Measurements from ENCODE around the gene IP6K3.

Gene IP6K3

DNA sequence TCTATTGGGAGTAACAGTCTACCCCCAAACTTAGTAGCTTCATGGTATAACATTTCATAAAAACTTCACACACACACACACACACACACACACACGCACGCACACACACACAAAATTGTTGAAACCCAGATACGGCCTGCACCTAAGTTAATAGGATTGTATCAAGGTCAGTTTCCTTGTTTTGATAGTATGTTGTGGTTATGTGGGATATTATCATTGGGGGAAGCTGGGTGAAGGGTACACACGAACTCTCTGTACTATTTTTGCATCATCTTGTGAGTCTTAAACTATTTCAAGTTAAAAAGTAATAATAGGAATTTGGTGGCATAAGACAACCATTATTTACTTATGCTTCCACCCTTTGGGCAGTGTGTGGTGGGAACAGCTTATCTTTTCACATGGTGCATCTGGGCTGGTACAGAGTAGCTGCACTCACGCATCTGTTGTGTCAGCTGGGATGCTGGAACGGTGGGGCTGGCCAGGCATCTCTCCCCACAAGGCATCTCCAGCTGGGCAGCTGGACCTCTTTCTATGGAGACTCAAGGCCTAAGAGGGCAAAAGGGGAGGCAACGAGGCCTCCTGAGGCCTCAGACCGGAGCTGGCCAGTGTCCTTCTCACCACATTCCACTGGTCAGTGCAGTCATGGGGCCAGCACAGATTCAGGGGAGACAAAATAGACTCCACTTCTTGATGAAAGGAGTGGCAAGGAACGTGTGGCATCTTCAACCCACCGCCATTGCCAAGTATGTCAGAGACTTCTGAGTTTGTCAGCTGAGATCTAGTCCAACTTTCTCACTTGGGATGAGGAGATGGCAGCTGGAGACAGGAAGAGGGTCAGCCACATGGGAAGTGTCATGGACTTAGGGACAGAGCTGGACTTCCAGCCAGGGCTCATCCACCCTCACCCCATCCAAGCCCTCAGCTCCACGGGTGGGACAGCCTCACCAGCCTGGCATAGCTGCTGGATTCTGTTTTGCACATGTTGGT, 20.5 kb upstream of the IP6K3 start:
- Histone ChIP-seq H3K9me3 (ENCODE audit: severe bottlenecking) (peaks cover 6% of the 10 kb centered on the region), H3K4me3 (ENCODE audit: low read depth, low read length) (no peak overlapping the region), H3K27ac (no peak overlapping the region), H3K27me3 (ENCODE audit: insufficient read depth, low read depth, severe bottlenecking) (no peaks in the 10 kb centered on the region), H3K36me3 (peaks cover 11% of the 10 kb centered on the region)
- DNase-seq, result no peak
- TF ChIP-seq CTCF (IDR thresholded peaks at IDR 0.05; ENCODE audit: low read depth, low read length), result no peak

GRCh38 chr6:33765368-33765767, 18.7 kb upstream of the IP6K3 start:
- Histone ChIP-seq H3K4me3 (ENCODE audit: low read depth, low read length) (no peak overlapping the region), H3K36me3 (no peaks in the 10 kb centered on the region), H3K27me3 (ENCODE audit: insufficient read depth, low read depth, severe bottlenecking) (no peaks in the 10 kb centered on the region), H3K9me3 (ENCODE audit: severe bottlenecking) (peaks cover 6% of the 10 kb centered on the region), H3K27ac (no peak overlapping the region)
- TF ChIP-seq CTCF (IDR thresholded peaks at IDR 0.05; ENCODE audit: low read depth, low read length), result no peak
- no peak for DNase-seq

DNA sequence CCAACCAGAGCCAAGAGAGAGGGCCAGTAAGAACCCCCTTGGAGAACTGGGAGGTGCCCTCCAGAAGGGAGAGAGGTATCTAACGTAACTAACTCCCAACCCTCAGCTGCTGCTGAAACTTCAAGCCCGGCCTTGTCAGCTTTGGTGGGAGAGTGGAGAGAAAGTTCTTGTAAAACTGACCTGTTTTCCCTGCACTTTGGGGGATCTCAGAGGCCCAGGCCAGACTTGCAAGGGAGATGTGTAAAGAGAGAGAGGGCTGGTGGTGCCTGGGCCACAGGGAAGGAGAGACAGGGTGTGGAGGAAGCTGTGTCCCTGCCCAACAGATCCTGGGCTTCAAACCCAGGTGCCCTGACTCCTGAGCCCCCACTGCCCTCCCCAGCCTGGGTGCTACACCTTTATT, 17.3 kb upstream of the IP6K3 start:
- Histone ChIP-seq H3K9me3 (ENCODE audit: severe bottlenecking) (peaks cover 6% of the 10 kb centered on the region), H3K4me3 (ENCODE audit: low read depth, low read length) (no peak overlapping the region), H3K27me3 (ENCODE audit: insufficient read depth, low read depth, severe bottlenecking) (no peaks in the 10 kb centered on the region), H3K36me3 (no peaks in the 10 kb centered on the region), H3K27ac (no peak overlapping the region)
- DNase-seq, result no peak
- no peak for TF ChIP-seq CTCF (IDR thresholded peaks at IDR 0.05; ENCODE audit: low read depth, low read length)

- H3K36me3 ChIP-seq, result no peaks in the 10 kb centered on the region
- H3K4me3 ChIP-seq (ENCODE audit: low read depth, low read length), result no peak overlapping the region
- no peak for DNase-seq
- H3K9me3 ChIP-seq (ENCODE audit: severe bottlenecking), result peaks cover 6% of the 10 kb centered on the region
- no peaks in the 10 kb centered on the region for H3K27me3 ChIP-seq (ENCODE audit: insufficient read depth, low read depth, severe bottlenecking)
- TF ChIP-seq CTCF (IDR thresholded peaks at IDR 0.05; ENCODE audit: low read depth, low read length), result no peak
- H3K27ac ChIP-seq, result no peak overlapping the region
Measured at GRCh38 chr6:33763483-33763882, 16.8 kb upstream of the IP6K3 start.

- no peak for DNase-seq
- no peak overlapping the region for H3K4me3 ChIP-seq (ENCODE audit: low read depth, low read length)
- TF ChIP-seq CTCF (IDR thresholded peaks at IDR 0.05; ENCODE audit: low read depth, low read length), result no peak
- peak overlapping the region; percentile 2; the same call in 1 of the 2 replicates for H3K27ac ChIP-seq
- no peaks in the 10 kb centered on the region for H3K36me3 ChIP-seq
- H3K9me3 ChIP-seq (ENCODE audit: severe bottlenecking), result peaks cover 6% of the 10 kb centered on the region
- H3K27me3 ChIP-seq (ENCODE audit: insufficient read depth, low read depth, severe bottlenecking), result no peaks in the 10 kb centered on the region
Measured at GRCh38 chr6:33762713-33763112, 16.0 kb upstream of the IP6K3 start.
